Lower leg skin (tissue), 4 donors: Measurements from ENCODE around the gene COL19A1. TPM values are rescaled to one million over a fixed set of nuclear protein-coding genes. Genes with fewer than 3 reads are reported as not detected.

Experiments
- DNase-seq, 2 donors: peaks; one replicate each; pipeline ENCODE4 v3.0.0-alpha.2; 2019; ENCODE audit warnings: low spot score in 2 of 2
- H3K4me3 ChIP-seq: fragments of 200-600 bp; sonication (generic); 2 replicates; pipeline ENCODE4 v1.5.1; 2017; ENCODE audit warnings: mild to moderate bottlenecking, low read depth; ENCODE audit not compliant: poor library complexity, severe bottlenecking
- CTCF ChIP-seq, 3 donors: fragments of 450-650 bp; IDR thresholded peaks; one replicate each; pipeline ENCODE4 v1.5.1; 2016; ENCODE audit warnings: antibody characterized with exemption in 3 of 3, mild to moderate bottlenecking in 3 of 3, moderate library complexity in 2 of 3
- POLR2A ChIP-seq, 2 donors: fragments of 450-650 bp; IDR thresholded peaks; one replicate each; pipeline ENCODE4 v1.6.1; 2016 to 2017; ENCODE audit warnings: antibody characterized with exemption in 2 of 2, mild to moderate bottlenecking in 1 of 2, moderate library complexity in 1 of 2
- whole genome bisulfite sequencing, 2 donors: methylation state at CpG; one replicate each; pipeline ENCODE4 v1.1.5; 2018; 5-methylcytosine and 5-hydroxymethylcytosine counted together
- intact Hi-C: fragments of 100-400 bp; cut with DNase I; formaldehyde crosslinking; loops from one replicate; pipeline ENCODE4 v1.15.0; 2023; ENCODE audit warnings: low total_unique reads
- total RNA-seq, 4 donors: library from RNA; depleted of rRNA; stranded (reverse); fragments of >200 nt; gene quantifications; one replicate each; pipeline ENCODE4 v1.1.0, GENCODE V29; 2016

COL19A1 gene
- total RNA-seq, 4 donors from 2014 or later: 0.12 to 0.19 TPM; not detected in 2

DNA sequence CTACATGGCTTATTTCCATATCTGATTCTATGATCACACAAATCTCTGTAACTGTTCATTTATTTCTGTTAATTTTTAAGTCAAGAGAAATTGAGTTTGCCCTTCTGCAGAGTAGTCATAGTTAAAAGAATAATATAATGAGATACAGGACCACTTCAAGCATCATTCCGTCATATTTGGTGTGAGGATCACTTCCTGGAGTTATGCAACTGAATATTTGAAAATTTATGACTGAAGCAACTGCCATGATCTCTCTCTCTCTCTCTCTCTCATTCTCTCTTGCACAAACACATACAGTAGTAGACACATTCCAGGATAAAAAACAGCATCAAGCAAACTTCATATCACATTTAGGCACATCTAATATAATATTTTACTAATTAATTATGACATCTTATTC lies 320.1 kb downstream of the COL19A1 start:
- DNase-seq: no peak
- no peak overlapping the region for H3K4me3 ChIP-seq
- intact Hi-C loops: no loop called here
- TF ChIP-seq CTCF (IDR thresholded peaks at IDR 0.05) (no peak), POLR2A (IDR thresholded peaks at IDR 0.05) (no peak)
- 77 to 80% methylated on average over 1 of the region's 1 CpG for WGBS, 2 donors

GRCh38 chr6:70188202-70188601 lies 321.8 kb downstream of the COL19A1 start:
- H3K4me3 ChIP-seq: no peak overlapping the region
- TF ChIP-seq CTCF (IDR thresholded peaks at IDR 0.05) (no peak), POLR2A (IDR thresholded peaks at IDR 0.05) (no peak)
- DNase-seq: no peak
- intact Hi-C loops: no loop called here
- WGBS, 2 donors: 82 to 85% methylated on average over 6 of the region's 6 CpGs

GRCh38 chr6:70194421-70194820 lies 328.1 kb downstream of the COL19A1 start:
- TF ChIP-seq POLR2A (IDR thresholded peaks at IDR 0.05) (no peak), CTCF (IDR thresholded peaks at IDR 0.05) (no peak)
- intact Hi-C loops: loop anchor here (10.0 kb wide), 1 partner anchor 1300 kb away; no protein-coding TSS in a partner anchor

DNA sequence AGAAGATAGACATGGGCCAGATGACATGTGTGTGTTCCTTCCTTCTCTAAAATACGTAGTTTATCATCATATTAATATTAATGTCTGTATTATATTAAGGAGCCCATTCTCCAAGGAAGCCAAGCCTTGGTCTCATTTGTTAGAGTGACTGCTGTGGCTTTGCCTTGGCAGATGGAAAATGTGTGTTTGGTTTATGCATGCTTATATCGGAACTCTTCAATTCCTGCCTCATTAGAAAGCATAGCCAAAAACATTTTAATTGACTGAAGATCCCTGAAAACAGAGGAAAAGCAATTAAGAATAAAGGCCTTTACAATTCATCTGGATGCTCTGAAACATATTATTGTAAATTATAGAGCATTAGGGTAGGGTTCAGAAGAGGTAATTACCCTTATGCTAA lies 330.2 kb downstream of the COL19A1 start:
- DNase-seq: no peak
- 60 to 73% methylated on average over 2 of the region's 2 CpGs for WGBS, 2 donors
- intact Hi-C loops: loop anchor here (10.0 kb wide), 1 partner anchor 1298 kb away; no protein-coding TSS in a partner anchor
- TF ChIP-seq POLR2A (IDR thresholded peaks at IDR 0.05) (no peak), CTCF (IDR thresholded peaks at IDR 0.05) (no peak)
- no peak overlapping the region for H3K4me3 ChIP-seq

More at GRCh38 chr6:70194421-70194820, 328.1 kb downstream of the COL19A1 start:
- no peak overlapping the region for H3K4me3 ChIP-seq
- no peak for DNase-seq

GRCh38 chr6:70198785-70199184 lies 332.4 kb downstream of the COL19A1 start:
- intact Hi-C loops: loop anchor here (10.0 kb wide), 1 partner anchor 1296 kb away; no protein-coding TSS in a partner anchor
- WGBS, 2 donors: 65 to 71% methylated on average over 2 of the region's 2 CpGs
- TF ChIP-seq CTCF (IDR thresholded peaks at IDR 0.05): no peak
- no peak for TF ChIP-seq POLR2A (IDR thresholded peaks at IDR 0.05)
- H3K4me3 ChIP-seq: no peak overlapping the region
- no peak for DNase-seq

DNA sequence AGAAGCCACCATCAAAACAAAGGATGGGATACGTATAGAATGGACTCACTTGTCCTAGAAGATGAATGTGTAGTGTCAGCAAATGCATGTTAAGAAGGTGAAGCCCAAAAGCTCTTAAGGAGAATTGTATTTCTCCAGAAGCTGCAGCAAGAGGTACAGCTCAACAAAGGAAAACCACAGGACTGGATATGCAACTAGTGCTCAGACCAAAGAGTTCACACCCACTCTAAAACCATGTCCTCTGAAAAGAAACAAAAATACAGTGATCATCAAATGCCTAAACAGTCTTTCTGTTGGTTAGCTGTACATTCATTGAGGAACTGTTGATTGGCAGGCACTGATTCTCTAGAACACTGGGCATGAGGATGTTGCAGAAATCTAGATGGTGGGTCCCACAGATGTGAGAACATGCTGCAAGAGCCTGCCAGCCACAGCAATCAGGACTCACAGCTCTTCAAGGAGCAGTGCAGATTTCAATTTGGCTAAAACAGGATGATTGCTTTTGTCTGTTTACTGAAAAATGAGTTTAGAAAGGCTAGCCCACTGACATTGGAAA lies 342.0 kb downstream of the COL19A1 start:
- no peak for DNase-seq
- 73 to 96% methylated on average over 1 of the region's 1 CpG for WGBS, 2 donors
- no peak for TF ChIP-seq CTCF (IDR thresholded peaks at IDR 0.05)
- no peak for TF ChIP-seq POLR2A (IDR thresholded peaks at IDR 0.05)
- no peak overlapping the region for H3K4me3 ChIP-seq
- intact Hi-C loops: no loop called here
